MM.1S (cell line): ENCODE results near the gene TNFRSF9.

ENCODE experiments used
- DNase-seq: peaks from one replicate; pipeline ENCODE4 v3.0.0-alpha.2; 2015
- H2AFZ ChIP-seq: fragments of 300-600 bp; sonication (generic); 2 replicates; pipeline ENCODE4 v1.6.0; 2016; ENCODE audit warnings: antibody characterized with exemption, low read length
- H3F3A ChIP-seq: fragments of 300-600 bp; sonication (generic); 2 replicates; pipeline ENCODE4 v1.6.1; 2016; ENCODE audit warnings: mild to moderate bottlenecking, antibody characterized with exemption, low read length, moderate library complexity, mixed read lengths; ENCODE audit not compliant: insufficient read depth
- H3K27ac ChIP-seq: fragments of 300-600 bp; sonication (generic); 2 replicates; pipeline ENCODE4 v1.5.1; 2016; ENCODE audit warnings: mild to moderate bottlenecking, low read length
- H3K27me3 ChIP-seq: fragments of 300-600 bp; sonication (generic); replicated peaks from 2 replicates; pipeline ENCODE4 v1.6.0; 2016; ENCODE audit warnings: low read length; ENCODE audit not compliant: insufficient read depth
- H3K36me3 ChIP-seq: fragments of 300-600 bp; sonication (generic); replicated peaks from 2 replicates; pipeline ENCODE4 v1.6.1; 2016; ENCODE audit warnings: mild to moderate bottlenecking, low read length, mixed read lengths; ENCODE audit not compliant: insufficient read depth
- H3K4me1 ChIP-seq: fragments of 300-600 bp; sonication (generic); 2 replicates; pipeline ENCODE4 v1.6.1; 2016; ENCODE audit warnings: low read length, mixed read lengths
- H3K4me2 ChIP-seq: fragments of 300-600 bp; sonication (generic); 2 replicates; pipeline ENCODE4 v1.6.0; 2016; ENCODE audit warnings: low read depth, low read length
- H3K4me3 ChIP-seq: fragments of 300-600 bp; sonication (generic); 2 replicates; pipeline ENCODE4 v1.5.1; 2016; ENCODE audit warnings: low read length, mixed read lengths
- H3K79me2 ChIP-seq: fragments of 300-600 bp; sonication (generic); 2 replicates; pipeline ENCODE4 v1.6.1; 2016; ENCODE audit warnings: mixed run types, low read length, mixed read lengths
- H3K9ac ChIP-seq: fragments of 300-600 bp; sonication (generic); 2 replicates; pipeline ENCODE4 v1.6.1; 2016; ENCODE audit warnings: low read length, mixed read lengths
- H3K9me2 ChIP-seq: fragments of 300-600 bp; sonication (generic); replicated peaks from 2 replicates; pipeline ENCODE4 v1.6.1; 2016; ENCODE audit warnings: mild to moderate bottlenecking, low read length, mixed read lengths; ENCODE audit not compliant: insufficient read depth
- H3K9me3 ChIP-seq: fragments of 300-600 bp; sonication (generic); replicated peaks from 2 replicates; pipeline ENCODE4 v1.6.1; 2016; ENCODE audit warnings: mild to moderate bottlenecking, low read length, mixed read lengths; ENCODE audit not compliant: insufficient read depth
- H4K20me1 ChIP-seq: fragments of 300-600 bp; sonication (generic); 2 replicates; pipeline ENCODE4 v1.6.1; 2016; ENCODE audit warnings: mild to moderate bottlenecking, low read length, moderate library complexity, mixed read lengths; ENCODE audit not compliant: insufficient read depth
- EZH2 ChIP-seq: fragments of 300-600 bp; sonication (generic); optimal IDR thresholded peaks from 2 replicates; pipeline ENCODE3; 2017; ENCODE audit warnings: low read depth, mild to moderate bottlenecking, antibody characterized with exemption, low read length, mixed read lengths
- EZH2phosphoT487 ChIP-seq: fragments of 300-600 bp; sonication (generic); IDR thresholded peaks from 2 replicates; pipeline ENCODE4 v1.6.1; 2018; ENCODE audit warnings: antibody characterized with exemption, low read length
- TF ChIP-seq, protein P1 (sequence below): fragments of 300-600 bp; sonication (generic); IDR thresholded peaks from 2 replicates; pipeline ENCODE4 v1.5.1; 2016; ENCODE audit warnings: antibody characterized with exemption, low read length, mixed read lengths

Gene TNFRSF9

GRCh38 chr1:7941437-7941793, 776 bp upstream of the TNFRSF9 start:
- Histone ChIP-seq H3F3A (no peaks in the 10 kb centered on the region), H3K27ac (no peak overlapping the region), H2AFZ (no peak overlapping the region), H3K9me3 (no peaks in the 10 kb centered on the region), H3K27me3 (peaks cover 78% of the 10 kb centered on the region), H3K79me2 (no peaks in the 10 kb centered on the region), H3K9me2 (no peaks in the 10 kb centered on the region), H4K20me1 (no peaks in the 10 kb centered on the region), H3K9ac (no peak overlapping the region), H3K4me3 (no peak overlapping the region), H3K4me1 (no peaks in the 10 kb centered on the region), H3K36me3 (no peaks in the 10 kb centered on the region), H3K4me2 (no peak overlapping the region)
- no peak for DNase-seq
- TF ChIP-seq, protein P1, sequence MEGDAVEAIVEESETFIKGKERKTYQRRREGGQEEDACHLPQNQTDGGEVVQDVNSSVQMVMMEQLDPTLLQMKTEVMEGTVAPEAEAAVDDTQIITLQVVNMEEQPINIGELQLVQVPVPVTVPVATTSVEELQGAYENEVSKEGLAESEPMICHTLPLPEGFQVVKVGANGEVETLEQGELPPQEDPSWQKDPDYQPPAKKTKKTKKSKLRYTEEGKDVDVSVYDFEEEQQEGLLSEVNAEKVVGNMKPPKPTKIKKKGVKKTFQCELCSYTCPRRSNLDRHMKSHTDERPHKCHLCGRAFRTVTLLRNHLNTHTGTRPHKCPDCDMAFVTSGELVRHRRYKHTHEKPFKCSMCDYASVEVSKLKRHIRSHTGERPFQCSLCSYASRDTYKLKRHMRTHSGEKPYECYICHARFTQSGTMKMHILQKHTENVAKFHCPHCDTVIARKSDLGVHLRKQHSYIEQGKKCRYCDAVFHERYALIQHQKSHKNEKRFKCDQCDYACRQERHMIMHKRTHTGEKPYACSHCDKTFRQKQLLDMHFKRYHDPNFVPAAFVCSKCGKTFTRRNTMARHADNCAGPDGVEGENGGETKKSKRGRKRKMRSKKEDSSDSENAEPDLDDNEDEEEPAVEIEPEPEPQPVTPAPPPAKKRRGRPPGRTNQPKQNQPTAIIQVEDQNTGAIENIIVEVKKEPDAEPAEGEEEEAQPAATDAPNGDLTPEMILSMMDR: no peak
- no peak for TF ChIP-seq EZH2
- no peak for TF ChIP-seq EZH2phosphoT487

- Histone ChIP-seq H3K4me1 (no peaks in the 10 kb centered on the region), H2AFZ (no peak overlapping the region), H3K36me3 (no peaks in the 10 kb centered on the region), H4K20me1 (no peaks in the 10 kb centered on the region), H3K79me2 (no peaks in the 10 kb centered on the region), H3K27ac (no peak overlapping the region), H3K9me2 (no peaks in the 10 kb centered on the region), H3F3A (no peaks in the 10 kb centered on the region), H3K9me3 (no peaks in the 10 kb centered on the region), H3K4me2 (no peak overlapping the region), H3K9ac (no peak overlapping the region), H3K27me3 (peaks cover 89% of the 10 kb centered on the region), H3K4me3 (no peak overlapping the region)
- no peak for TF ChIP-seq EZH2phosphoT487
- no peak for TF ChIP-seq EZH2
- TF ChIP-seq, protein P1: no peak
- DNase-seq: no peak
Measured at GRCh38 chr1:7940034-7940433, 605 bp downstream of the TNFRSF9 start.

GRCh38 chr1:7938070-7938469, 2.6 kb downstream of the TNFRSF9 start:
- Histone ChIP-seq H3K4me1 (no peaks in the 10 kb centered on the region), H4K20me1 (no peaks in the 10 kb centered on the region), H3K4me3 (no peak overlapping the region), H3K27me3 (peaks cover 91% of the 10 kb centered on the region), H3K9me2 (no peaks in the 10 kb centered on the region), H3K79me2 (no peaks in the 10 kb centered on the region), H3K27ac (no peak overlapping the region), H3K4me2 (no peak overlapping the region), H3K9ac (no peak overlapping the region), H3F3A (no peaks in the 10 kb centered on the region), H3K36me3 (no peaks in the 10 kb centered on the region), H2AFZ (no peak overlapping the region), H3K9me3 (no peaks in the 10 kb centered on the region)
- DNase-seq: no peak
- TF ChIP-seq EZH2phosphoT487 (no peak), EZH2 (no peak)
- TF ChIP-seq, protein P1: no peak
